Fibroblast of lung (primary cell): ENCODE results near the gene SRGAP2C. TPM values are rescaled to one million over a fixed set of nuclear protein-coding genes. Genes with fewer than 3 reads are reported as not detected.
"Not testable (repeated sequence)": the region's sequence is repeated elsewhere in the genome, so short reads cannot be mapped to it uniquely, and the experiment has no call there.

ENCODE experiments used
- DNase-seq, 2 donors: peaks; one replicate each; pipeline versions ENCODE4 v3.0.0 to v3.0.0-alpha.2; 2010; ENCODE audit warnings: low read depth in 2 of 2
- H2AFZ ChIP-seq: 2 replicates; pipeline ENCODE4 v1.5.1; 2012; ENCODE audit warnings: low read length, control low read depth, inconsistent platforms
- H3K27ac ChIP-seq: 2 replicates; pipeline ENCODE4 v1.5.1; 2011; ENCODE audit warnings: low read length, control low read depth; ENCODE audit not compliant: insufficient read depth
- H3K27me3 ChIP-seq: 2 replicates; pipeline ENCODE4 v1.5.1; 2011; ENCODE audit warnings: mild to moderate bottlenecking, low read length; ENCODE audit not compliant: control insufficient read depth, insufficient read depth
- H3K36me3 ChIP-seq: 2 replicates; pipeline ENCODE4 v1.5.1; 2011; ENCODE audit warnings: low read length; ENCODE audit not compliant: control insufficient read depth, insufficient read depth
- H3K4me1 ChIP-seq: 2 replicates; pipeline ENCODE4 v1.5.1; 2011; ENCODE audit warnings: low read length; ENCODE audit not compliant: control insufficient read depth, insufficient read depth; ENCODE audit errors: extremely low read depth
- H3K4me2 ChIP-seq: 2 replicates; pipeline ENCODE4 v1.5.1; 2011; ENCODE audit warnings: low read length, control low read depth; ENCODE audit not compliant: insufficient read depth; ENCODE audit errors: extremely low read depth
- H3K4me3 ChIP-seq, 4 experiments: fragments of 200-600 bp in 1 of 4; sonication (generic) in 1 of 4; replicated peaks in 1 of 4; 2 replicates each; pipeline ENCODE4 v1.5.1; 2011 to 2016; ENCODE audit warnings: low read length in 4 of 4, low read depth in 3 of 4, mild to moderate bottlenecking in 3 of 4, control low read depth in 2 of 4, inconsistent platforms in 1 of 4, mixed read lengths in 1 of 4; ENCODE audit not compliant: insufficient read depth in 1 of 4; ENCODE audit errors: control extremely low read depth in 1 of 4
- H3K79me2 ChIP-seq: 2 replicates; pipeline ENCODE4 v1.5.1; 2012; ENCODE audit warnings: mild to moderate bottlenecking, low read length, inconsistent platforms; ENCODE audit not compliant: control insufficient read depth, insufficient read depth
- H3K9ac ChIP-seq: 2 replicates; pipeline ENCODE4 v1.5.1; 2011; ENCODE audit warnings: mild to moderate bottlenecking, low read length, control low read depth; ENCODE audit not compliant: insufficient read depth
- H3K9me3 ChIP-seq: 2 replicates; pipeline ENCODE4 v1.5.1; 2012; ENCODE audit warnings: low read depth, low read length; ENCODE audit not compliant: control insufficient read depth, insufficient read depth
- H4K20me1 ChIP-seq: 2 replicates; pipeline ENCODE4 v1.5.1; 2011; ENCODE audit warnings: low read length; ENCODE audit not compliant: control insufficient read depth, insufficient read depth; ENCODE audit errors: extremely low read depth
- polyA plus RNA-seq, 2 donors: library from polyadenylated mRNA; depleted of rRNA in 1 of 2; stranded (reverse) in 1 of 2; unstranded in 1 of 2; fragments of >200 nt; gene quantifications; 2 replicates each; pipeline ENCODE4 v1.2.1, GENCODE V29; 2011 to 2012; ENCODE audit warnings: missing spikeins in 1 of 2
- total RNA-seq: library from RNA; depleted of rRNA; stranded (reverse); fragments of >200 nt; gene quantifications from 2 replicates; pipeline ENCODE4 v1.2.1, GENCODE V29; 2014

The SRGAP2C gene
- total and polyA plus RNA-seq, 2 donors (not counting 1 experiment from before 2014, with no cell fraction given) = 8.2 to 36.5 TPM

GRCh38 chr1:121298529-121298928, 113.8 kb downstream of the SRGAP2C start:
- H3K27me3 ChIP-seq, H3K27ac ChIP-seq, H4K20me1 ChIP-seq, H3K36me3 ChIP-seq, H3K4me1 ChIP-seq, H3K4me2 ChIP-seq, H3K79me2 ChIP-seq, H2AFZ ChIP-seq, DNase-seq, H3K4me3 ChIP-seq, H3K9ac ChIP-seq, H3K9me3 ChIP-seq: not testable (repeated sequence)

GRCh38 chr1:121299514-121300149, 114.9 kb downstream of the SRGAP2C start:
- not testable (repeated sequence) for H2AFZ ChIP-seq, H3K27ac ChIP-seq, H4K20me1 ChIP-seq, H3K36me3 ChIP-seq, DNase-seq, H3K4me2 ChIP-seq, H3K4me1 ChIP-seq, H3K27me3 ChIP-seq, H3K79me2 ChIP-seq, H3K4me3 ChIP-seq, H3K9me3 ChIP-seq, H3K9ac ChIP-seq

- H3K9me3 ChIP-seq, DNase-seq, H4K20me1 ChIP-seq, H3K4me1 ChIP-seq, H3K36me3 ChIP-seq, H3K9ac ChIP-seq, H3K27me3 ChIP-seq, H3K79me2 ChIP-seq, H3K4me2 ChIP-seq, H3K4me3 ChIP-seq, H3K27ac ChIP-seq, H2AFZ ChIP-seq: not testable (repeated sequence)
Measured at GRCh38 chr1:121301876-121302275, 117.1 kb downstream of the SRGAP2C start.

- H3K4me3 ChIP-seq, H3K9me3 ChIP-seq, H3K27ac ChIP-seq: not testable (repeated sequence)
Measured at GRCh38 chr1:121307759-121308158, 123.0 kb downstream of the SRGAP2C start.

GRCh38 chr1:121315509-121315908, 130.7 kb downstream of the SRGAP2C start:
- not testable (repeated sequence) for H3K9ac ChIP-seq, H3K79me2 ChIP-seq, H3K4me1 ChIP-seq, H3K4me3 ChIP-seq, H3K36me3 ChIP-seq, H3K9me3 ChIP-seq, H2AFZ ChIP-seq, H3K27ac ChIP-seq, DNase-seq, H3K27me3 ChIP-seq, H3K4me2 ChIP-seq, H4K20me1 ChIP-seq

More at GRCh38 chr1:121307759-121308158, 123.0 kb downstream of the SRGAP2C start:
- H2AFZ ChIP-seq, DNase-seq, H3K79me2 ChIP-seq, H3K4me2 ChIP-seq, H4K20me1 ChIP-seq, H3K9ac ChIP-seq, H3K4me1 ChIP-seq, H3K27me3 ChIP-seq, H3K36me3 ChIP-seq: not testable (repeated sequence)

- not testable (repeated sequence) for H3K27ac ChIP-seq, H3K9me3 ChIP-seq, H3K4me1 ChIP-seq, H4K20me1 ChIP-seq, H3K27me3 ChIP-seq, H3K36me3 ChIP-seq, H3K9ac ChIP-seq, DNase-seq, H3K79me2 ChIP-seq, H3K4me3 ChIP-seq, H2AFZ ChIP-seq, H3K4me2 ChIP-seq
Measured at GRCh38 chr1:121316081-121316480, 131.3 kb downstream of the SRGAP2C start.
